Osteocyte (in vitro differentiated cells): ENCODE results near the gene TRA2B. TPM values are rescaled to one million over a fixed set of nuclear protein-coding genes. Genes with fewer than 3 reads are reported as not detected.

Experiments used
- DNase-seq: peaks from one replicate; pipeline ENCODE4 v3.0.0; 2021; ENCODE audit warnings: mixed read lengths; ENCODE audit not compliant: unreplicated experiment; ENCODE audit errors: extremely low spot score
- H3K27ac Mint-ChIP-seq: one replicate; pipeline ENCODE4 v1.8.0; 2021; ENCODE audit warnings: mild to moderate bottlenecking, mixed read lengths; ENCODE audit not compliant: unreplicated experiment
- H3K27me3 Mint-ChIP-seq: one replicate; pipeline ENCODE4 v1.8.0; 2021; ENCODE audit warnings: mixed read lengths; ENCODE audit not compliant: unreplicated experiment
- H3K36me3 Mint-ChIP-seq: one replicate; pipeline ENCODE4 v1.8.0; 2021; ENCODE audit warnings: mixed read lengths; ENCODE audit not compliant: unreplicated experiment
- H3K4me1 Mint-ChIP-seq: one replicate; pipeline ENCODE4 v1.8.0; 2021; ENCODE audit warnings: mixed read lengths; ENCODE audit not compliant: unreplicated experiment
- H3K4me3 Mint-ChIP-seq: one replicate; pipeline ENCODE4 v1.8.0; 2021; ENCODE audit warnings: mild to moderate bottlenecking, moderate library complexity, mixed read lengths; ENCODE audit not compliant: unreplicated experiment
- H3K9me3 Mint-ChIP-seq: one replicate; pipeline ENCODE4 v1.8.0; 2021; ENCODE audit warnings: mixed read lengths; ENCODE audit not compliant: unreplicated experiment
- total RNA-seq: library from RNA; stranded (reverse); gene quantifications from 2 replicates; pipeline ENCODE4 v1.2.1, GENCODE V29; 2021
- TF ChIP-seq, protein P1 (sequence below): fragments of 200-600 bp; sonication (generic); IDR thresholded peaks from 2 replicates; pipeline ENCODE4 v1.5.0; 2021; ENCODE audit warnings: antibody characterized with exemption, mild to moderate bottlenecking, moderate library complexity

TRA2B gene
- total RNA-seq, 1 donor from 2014 or later = 113 TPM

DNA sequence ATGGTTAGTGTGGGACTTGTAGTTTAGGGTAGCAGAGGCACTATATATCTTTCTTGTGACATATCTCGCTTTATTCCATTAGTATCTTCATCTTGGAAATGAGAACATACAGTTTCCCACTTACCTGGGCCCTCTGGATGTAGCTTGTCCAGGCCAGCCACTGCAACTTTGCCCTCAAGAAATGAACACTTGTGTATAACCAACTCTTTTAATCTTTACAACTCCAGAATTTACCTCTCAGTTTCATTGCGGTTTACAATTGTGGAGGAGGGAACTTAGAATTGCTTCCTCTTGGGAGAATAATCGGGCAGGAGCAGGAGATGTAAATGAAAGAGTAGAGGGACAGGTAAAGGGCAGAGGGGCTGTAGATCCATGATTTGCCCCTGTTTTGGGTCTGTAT, 18.4 kb upstream of the TRA2B start:
- Mint-ChIP-seq H3K36me3 (no peaks in the 10 kb centered on the region), H3K27me3 (peaks cover 16% of the 10 kb centered on the region), H3K4me1 (no peaks in the 10 kb centered on the region), H3K4me3 (no peak overlapping the region), H3K9me3 (no peaks in the 10 kb centered on the region), H3K27ac (no peak overlapping the region)
- TF ChIP-seq, protein P1, sequence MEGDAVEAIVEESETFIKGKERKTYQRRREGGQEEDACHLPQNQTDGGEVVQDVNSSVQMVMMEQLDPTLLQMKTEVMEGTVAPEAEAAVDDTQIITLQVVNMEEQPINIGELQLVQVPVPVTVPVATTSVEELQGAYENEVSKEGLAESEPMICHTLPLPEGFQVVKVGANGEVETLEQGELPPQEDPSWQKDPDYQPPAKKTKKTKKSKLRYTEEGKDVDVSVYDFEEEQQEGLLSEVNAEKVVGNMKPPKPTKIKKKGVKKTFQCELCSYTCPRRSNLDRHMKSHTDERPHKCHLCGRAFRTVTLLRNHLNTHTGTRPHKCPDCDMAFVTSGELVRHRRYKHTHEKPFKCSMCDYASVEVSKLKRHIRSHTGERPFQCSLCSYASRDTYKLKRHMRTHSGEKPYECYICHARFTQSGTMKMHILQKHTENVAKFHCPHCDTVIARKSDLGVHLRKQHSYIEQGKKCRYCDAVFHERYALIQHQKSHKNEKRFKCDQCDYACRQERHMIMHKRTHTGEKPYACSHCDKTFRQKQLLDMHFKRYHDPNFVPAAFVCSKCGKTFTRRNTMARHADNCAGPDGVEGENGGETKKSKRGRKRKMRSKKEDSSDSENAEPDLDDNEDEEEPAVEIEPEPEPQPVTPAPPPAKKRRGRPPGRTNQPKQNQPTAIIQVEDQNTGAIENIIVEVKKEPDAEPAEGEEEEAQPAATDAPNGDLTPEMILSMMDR = no peak
- DNase-seq = no peak

DNA sequence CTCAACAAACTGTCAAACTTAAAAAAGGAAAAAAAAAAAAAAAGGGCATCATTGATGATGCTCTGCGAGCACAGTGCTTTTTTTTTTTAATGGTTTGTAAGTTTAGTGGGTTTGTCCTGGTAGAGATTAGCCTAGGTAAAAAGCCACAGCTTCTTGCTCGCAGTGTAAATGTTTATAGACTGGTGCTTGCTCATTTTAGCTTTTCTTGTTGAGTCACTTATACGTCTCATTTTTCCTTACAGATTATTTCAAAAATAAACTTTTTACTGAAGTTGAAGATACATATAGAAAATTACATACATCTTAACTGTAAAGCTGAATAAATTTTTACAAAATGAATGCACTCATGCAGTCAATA, 16.5 kb upstream of the TRA2B start:
- Mint-ChIP-seq H3K4me3 (no peak overlapping the region), H3K9me3 (no peaks in the 10 kb centered on the region), H3K27me3 (peaks cover 20% of the 10 kb centered on the region), H3K36me3 (no peaks in the 10 kb centered on the region), H3K4me1 (no peaks in the 10 kb centered on the region), H3K27ac (no peak overlapping the region)
- no peak for DNase-seq
- TF ChIP-seq, protein P1 = no peak

DNA sequence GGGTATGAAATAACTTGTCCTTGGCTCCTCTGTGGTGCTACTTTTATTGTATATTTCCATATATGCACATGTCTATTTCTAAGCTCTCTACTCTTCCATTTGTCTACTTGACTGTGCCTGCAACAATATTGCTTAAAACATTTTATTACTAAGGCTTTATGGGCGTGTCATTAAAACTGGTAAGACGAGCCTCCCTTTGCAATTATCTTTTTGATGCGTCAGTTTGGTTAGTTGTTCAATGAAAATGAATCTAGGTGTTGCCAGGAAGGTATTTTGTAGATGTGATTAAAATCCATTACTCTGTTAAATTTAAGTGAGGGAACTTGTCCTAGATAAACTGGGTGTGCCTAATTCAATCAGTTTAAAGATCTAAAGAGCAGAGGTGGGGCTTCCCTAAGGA, 12.9 kb upstream of the TRA2B start:
- H3K4me3 Mint-ChIP-seq = no peak overlapping the region
- TF ChIP-seq, protein P1 = no peak

DNA sequence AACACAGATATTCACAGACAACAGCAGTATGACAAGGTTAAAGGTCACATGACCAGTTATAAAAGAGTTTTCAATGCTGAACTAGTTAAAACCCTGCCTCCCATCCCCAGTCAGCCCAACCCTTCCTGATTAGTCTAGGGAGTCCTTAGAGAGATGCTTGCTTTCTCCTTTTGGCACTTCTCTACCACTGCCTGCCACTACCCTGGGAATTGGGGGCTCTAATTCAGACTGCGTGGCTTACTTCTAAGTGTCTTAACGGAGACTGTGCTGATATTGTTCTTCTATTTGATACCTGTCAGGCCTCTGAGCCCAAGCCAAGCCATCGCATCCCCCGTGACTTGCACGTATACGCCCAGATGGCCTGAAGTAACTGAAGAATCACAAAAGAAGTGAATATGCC, 11.7 kb upstream of the TRA2B start:
- no peak overlapping the region for H3K27ac Mint-ChIP-seq
- H3K4me1 Mint-ChIP-seq = no peaks in the 10 kb centered on the region
- peaks cover 18% of the 10 kb centered on the region for H3K27me3 Mint-ChIP-seq
- TF ChIP-seq, protein P1 = no peak
- no peaks in the 10 kb centered on the region for H3K36me3 Mint-ChIP-seq
- H3K4me3 Mint-ChIP-seq = no peak overlapping the region
- H3K9me3 Mint-ChIP-seq = no peaks in the 10 kb centered on the region
- DNase-seq = no peak

More for the DNA sequence above, 12.9 kb upstream of the TRA2B start:
- Mint-ChIP-seq H3K27ac (no peak overlapping the region), H3K9me3 (no peaks in the 10 kb centered on the region), H3K27me3 (peaks cover 26% of the 10 kb centered on the region), H3K36me3 (no peaks in the 10 kb centered on the region), H3K4me1 (no peaks in the 10 kb centered on the region)
- no peak for DNase-seq

DNA sequence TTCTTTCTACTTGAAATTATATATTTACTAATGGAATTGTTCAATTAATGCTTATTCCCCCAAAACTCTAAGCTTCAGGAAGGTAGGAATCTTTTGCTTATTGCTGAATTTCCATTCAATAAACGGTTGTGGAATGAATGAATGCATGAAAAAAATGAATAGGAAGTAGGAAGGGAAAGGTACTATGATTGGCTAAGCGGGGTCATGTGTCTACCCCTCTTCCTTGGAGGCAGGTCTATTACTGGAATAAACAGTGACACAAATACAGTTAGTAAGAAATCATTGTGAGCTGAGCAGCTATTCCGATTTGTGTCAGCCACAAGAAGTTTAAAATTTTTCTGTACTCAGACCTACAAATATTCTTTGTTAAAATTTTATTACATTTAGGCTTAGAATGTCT, 10.5 kb upstream of the TRA2B start:
- no peak overlapping the region for H3K4me3 Mint-ChIP-seq
- no peaks in the 10 kb centered on the region for H3K9me3 Mint-ChIP-seq
- H3K27ac Mint-ChIP-seq = no peak overlapping the region
- DNase-seq = no peak
- H3K36me3 Mint-ChIP-seq = no peaks in the 10 kb centered on the region
- H3K4me1 Mint-ChIP-seq = peaks cover 8% of the 10 kb centered on the region
- TF ChIP-seq, protein P1 = no peak
- peaks cover 18% of the 10 kb centered on the region for H3K27me3 Mint-ChIP-seq
